Measurements from ENCODE around the gene MAP2K1. TPM values are rescaled to one million over a fixed set of nuclear protein-coding genes. Genes with fewer than 3 reads are reported as not detected.
"Not testable (repeated sequence)": the region's sequence is repeated elsewhere in the genome, so short reads cannot be mapped to it uniquely, and the experiment has no call there.

MAP2K1 gene
- total and polyA plus RNA-seq, 3 donors from 2014 or later, result 26.1 to 29.6 (median 27.6) TPM

- H3K27ac ChIP-seq, result peak within 1 kb of the TSS; percentile 64 to 77
- TF ChIP-seq CTCF (IDR thresholded peaks at IDR 0.05), result peak; percentile 96 to 100 (median 99)
- no peak for TF ChIP-seq POLR2A (IDR thresholded peaks at IDR 0.05)
- H3K4me1 ChIP-seq, result peaks cover 13% of the 10 kb centered on the region
- H3K36me3 ChIP-seq (ENCODE audit: low read depth, missing control alignments), result no peaks in the 10 kb centered on the region
- peak; percentile 98 for DNase-seq
- H3K4me3 ChIP-seq, result peak within 1 kb of the TSS; percentile 85 to 91
- 8 to 14% methylated on average over 15 to 43 of the region's 43 CpGs for WGBS, 2 donors
- intact Hi-C loops (cut with DNase I; ENCODE audit: low total_unique reads), result loop anchor here (5.0 kb wide), 1 partner anchor 110 kb away; the partner anchor contains the start of gene MAP2K1
- no peaks in the 10 kb centered on the region for H3K9me3 ChIP-seq
- H3K27me3 ChIP-seq, result no peaks in the 10 kb centered on the region
Measured at GRCh38 chr15:66497502-66498455, 111.1 kb downstream of the MAP2K1 start, which contains the start of gene SNAPC5. Gene SNAPC5 (minus strand): TSS chr15:66497762. CDS start chr15:66497731, 31 bp downstream.

GRCh38 chr15:66498501-66499386 lies 112.0 kb downstream of the MAP2K1 start:
- H3K36me3 ChIP-seq (ENCODE audit: low read depth, missing control alignments), result no peaks in the 10 kb centered on the region
- peaks cover 22% of the 10 kb centered on the region for H3K4me1 ChIP-seq

GRCh38 chr15:66500346-66500745 lies 113.6 kb downstream of the MAP2K1 start:
- H3K4me3 ChIP-seq; H3K27ac ChIP-seq; H3K9me3 ChIP-seq; intact Hi-C loops (cut with DNase I; ENCODE audit: low total_unique reads); H3K27me3 ChIP-seq; H3K36me3 ChIP-seq (ENCODE audit: low read depth, missing control alignments): not testable (repeated sequence)
- WGBS, 2 donors, result 85% methylated on average over 7 of the region's 7 CpGs
- H3K4me1 ChIP-seq, result peaks cover 25% of the 10 kb centered on the region
- DNase-seq, result peak; percentile 8

More at GRCh38 chr15:66498501-66499386, 112.0 kb downstream of the MAP2K1 start:
- TF ChIP-seq CTCF (IDR thresholded peaks at IDR 0.05) (peak; percentile 28 to 38 (median 30)), POLR2A (IDR thresholded peaks at IDR 0.05) (no peak)
- WGBS, 2 donors, result 56 to 63% methylated on average over 3 of the region's 3 CpGs
- H3K9me3 ChIP-seq, result no peaks in the 10 kb centered on the region
- no peak overlapping the region for H3K4me3 ChIP-seq
- peak overlapping the region; percentile 28 to 77 for H3K27ac ChIP-seq
- DNase-seq, result peak; percentile 8
- no peaks in the 10 kb centered on the region for H3K27me3 ChIP-seq
- intact Hi-C loops (cut with DNase I; ENCODE audit: low total_unique reads), result loop anchor here (5.0 kb wide), 1 partner anchor 111 kb away; the partner anchor contains the start of gene MAP2K1

- Histone ChIP-seq H3K4me1 (peaks cover 19% of the 10 kb centered on the region), H3K9me3 (no peaks in the 10 kb centered on the region), H3K36me3 (ENCODE audit: low read depth, missing control alignments) (no peaks in the 10 kb centered on the region), H3K27me3 (no peaks in the 10 kb centered on the region), H3K4me3 (no peak overlapping the region), H3K27ac (no peak overlapping the region)
- 73 to 83% methylated on average over 10 of the region's 10 CpGs for WGBS, 2 donors
- intact Hi-C loops (cut with DNase I; ENCODE audit: low total_unique reads), result no loop called here
- TF ChIP-seq POLR2A (IDR thresholded peaks at IDR 0.05) (no peak), CTCF (IDR thresholded peaks at IDR 0.05) (no peak)
- DNase-seq, result peak; percentile 10
Measured at GRCh38 chr15:66502491-66502890, 115.8 kb downstream of the MAP2K1 start.

DNA sequence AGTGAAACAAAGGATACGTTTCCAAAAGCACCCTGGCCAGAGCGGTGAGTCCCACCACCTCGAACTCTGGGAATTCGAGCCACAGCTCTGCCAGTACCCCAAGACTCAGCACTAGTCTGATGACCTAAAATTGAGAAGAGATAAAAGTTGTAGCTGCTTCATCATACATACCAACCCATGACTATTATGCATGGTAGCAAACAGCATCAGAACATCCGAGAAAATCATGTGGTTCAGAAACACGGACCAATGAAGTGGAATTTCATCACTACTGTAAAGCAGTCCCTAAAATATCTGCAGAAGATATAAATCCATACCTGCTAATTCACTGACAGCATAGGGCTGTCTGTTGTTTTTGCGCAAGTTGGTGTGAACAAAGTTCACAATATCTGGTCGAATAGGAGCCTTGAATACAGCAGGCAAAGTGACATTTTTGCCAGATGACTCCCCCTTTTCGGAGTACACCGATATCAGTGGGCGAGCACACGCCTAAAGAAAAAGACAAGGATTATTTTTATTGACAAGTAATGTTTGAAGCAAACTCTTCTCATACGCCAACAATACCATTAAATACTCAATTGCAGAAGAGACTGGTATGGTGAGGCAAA lies 116.4 kb downstream of the MAP2K1 start:
- intact Hi-C loops (cut with DNase I; ENCODE audit: low total_unique reads); H3K27ac ChIP-seq; H3K27me3 ChIP-seq; H3K36me3 ChIP-seq (ENCODE audit: low read depth, missing control alignments); H3K4me3 ChIP-seq; H3K9me3 ChIP-seq: not testable (repeated sequence)
- WGBS, 2 donors, result 45 to 47% methylated on average over 13 of the region's 13 CpGs
- H3K4me1 ChIP-seq, result peaks cover 15% of the 10 kb centered on the region
- DNase-seq, result peak; percentile 6
